Ishikawa (cell line): ENCODE results near the gene SKP1.

ENCODE experiments used
- CEBPB ChIP-seq: IDR thresholded peaks from 2 replicates; pipeline ENCODE4 v1.6.1; 2012
- CREB1 ChIP-seq: IDR thresholded peaks from 2 replicates; pipeline ENCODE4 v1.6.1; 2012; ENCODE audit warnings: low read depth
- EGR1 ChIP-seq: IDR thresholded peaks from 2 replicates; pipeline ENCODE4 v1.6.1; 2012
- EP300 ChIP-seq: IDR thresholded peaks from 2 replicates; pipeline ENCODE4 v1.6.1; 2012; ENCODE audit warnings: borderline replicate concordance
- FOXM1 ChIP-seq: IDR thresholded peaks from 2 replicates; pipeline ENCODE4 v1.6.1; 2012; ENCODE audit warnings: low read depth, borderline replicate concordance
- NFIC ChIP-seq: IDR thresholded peaks from 2 replicates; pipeline ENCODE4 v1.6.1; 2012
- RAD21 ChIP-seq: IDR thresholded peaks from 2 replicates; pipeline ENCODE4 v1.6.1; 2012; ENCODE audit warnings: low read depth
- TAF1 ChIP-seq: IDR thresholded peaks from 2 replicates; pipeline ENCODE4 v1.6.1; 2012; ENCODE audit warnings: low read depth, mild to moderate bottlenecking
- TCF12 ChIP-seq: IDR thresholded peaks from 2 replicates; pipeline ENCODE4 v1.6.1; 2012; ENCODE audit warnings: low read depth
- TEAD4 ChIP-seq: IDR thresholded peaks from 2 replicates; pipeline ENCODE4 v1.6.1; 2012
- USF1 ChIP-seq: IDR thresholded peaks from 2 replicates; pipeline ENCODE4 v1.6.1; 2012
- YY1 ChIP-seq: IDR thresholded peaks from 2 replicates; pipeline ENCODE4 v1.6.1; 2012; ENCODE audit warnings: low read depth
- ZBTB7A ChIP-seq: IDR thresholded peaks from 2 replicates; pipeline ENCODE4 v1.6.1; 2012; ENCODE audit warnings: low read depth
- TF ChIP-seq, protein P1 (sequence below): IDR thresholded peaks from 2 replicates; pipeline ENCODE4 v1.6.1; 2012; ENCODE audit warnings: low read depth, mild to moderate bottlenecking
- TF ChIP-seq, protein P2 (sequence below): IDR thresholded peaks from 2 replicates; pipeline ENCODE4 v1.6.1; 2012

SKP1 gene

DNA sequence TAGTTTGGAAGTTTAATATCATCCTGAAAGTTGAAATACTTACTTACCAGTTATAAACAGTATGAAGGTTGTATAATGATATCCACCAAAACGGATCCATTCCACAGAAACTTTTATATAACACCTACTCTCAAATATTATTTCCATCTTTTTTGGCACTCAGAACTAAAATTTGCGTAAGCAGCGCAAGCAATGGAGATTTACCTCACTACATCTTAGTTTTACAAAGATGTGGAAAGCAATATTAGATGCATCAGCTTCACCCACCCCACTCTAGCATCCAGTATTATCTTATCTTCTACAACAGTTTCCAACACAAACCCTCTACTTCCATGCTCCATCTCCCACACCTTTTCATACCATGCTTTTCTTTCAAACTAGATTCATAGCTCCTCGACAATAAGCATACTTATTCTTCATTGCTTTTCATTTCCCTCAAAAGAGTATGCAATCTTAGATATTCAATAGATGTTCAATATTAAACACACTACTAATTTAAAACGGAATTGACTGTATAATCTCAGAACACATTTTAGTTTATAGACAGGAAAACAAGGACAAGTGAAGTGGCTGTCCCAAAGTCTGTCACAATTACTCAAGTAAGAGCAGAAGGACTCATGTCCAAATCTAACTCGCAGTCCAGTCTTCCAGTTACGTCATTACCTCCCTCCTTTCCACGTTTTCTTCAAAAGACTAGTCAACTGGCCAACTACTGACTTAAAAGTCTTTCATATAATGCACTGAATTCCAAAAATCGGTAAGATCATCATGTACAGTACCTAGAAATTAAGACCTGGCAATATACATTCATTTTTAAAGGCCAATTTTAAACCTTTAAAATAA, 46.9 kb upstream of the SKP1 start:
- TF ChIP-seq CEBPB: no peak
- no peak for TF ChIP-seq TEAD4
- TF ChIP-seq YY1: no peak
- TF ChIP-seq, protein P1, sequence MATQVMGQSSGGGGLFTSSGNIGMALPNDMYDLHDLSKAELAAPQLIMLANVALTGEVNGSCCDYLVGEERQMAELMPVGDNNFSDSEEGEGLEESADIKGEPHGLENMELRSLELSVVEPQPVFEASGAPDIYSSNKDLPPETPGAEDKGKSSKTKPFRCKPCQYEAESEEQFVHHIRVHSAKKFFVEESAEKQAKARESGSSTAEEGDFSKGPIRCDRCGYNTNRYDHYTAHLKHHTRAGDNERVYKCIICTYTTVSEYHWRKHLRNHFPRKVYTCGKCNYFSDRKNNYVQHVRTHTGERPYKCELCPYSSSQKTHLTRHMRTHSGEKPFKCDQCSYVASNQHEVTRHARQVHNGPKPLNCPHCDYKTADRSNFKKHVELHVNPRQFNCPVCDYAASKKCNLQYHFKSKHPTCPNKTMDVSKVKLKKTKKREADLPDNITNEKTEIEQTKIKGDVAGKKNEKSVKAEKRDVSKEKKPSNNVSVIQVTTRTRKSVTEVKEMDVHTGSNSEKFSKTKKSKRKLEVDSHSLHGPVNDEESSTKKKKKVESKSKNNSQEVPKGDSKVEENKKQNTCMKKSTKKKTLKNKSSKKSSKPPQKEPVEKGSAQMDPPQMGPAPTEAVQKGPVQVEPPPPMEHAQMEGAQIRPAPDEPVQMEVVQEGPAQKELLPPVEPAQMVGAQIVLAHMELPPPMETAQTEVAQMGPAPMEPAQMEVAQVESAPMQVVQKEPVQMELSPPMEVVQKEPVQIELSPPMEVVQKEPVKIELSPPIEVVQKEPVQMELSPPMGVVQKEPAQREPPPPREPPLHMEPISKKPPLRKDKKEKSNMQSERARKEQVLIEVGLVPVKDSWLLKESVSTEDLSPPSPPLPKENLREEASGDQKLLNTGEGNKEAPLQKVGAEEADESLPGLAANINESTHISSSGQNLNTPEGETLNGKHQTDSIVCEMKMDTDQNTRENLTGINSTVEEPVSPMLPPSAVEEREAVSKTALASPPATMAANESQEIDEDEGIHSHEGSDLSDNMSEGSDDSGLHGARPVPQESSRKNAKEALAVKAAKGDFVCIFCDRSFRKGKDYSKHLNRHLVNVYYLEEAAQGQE: no peak
- no peak for TF ChIP-seq RAD21
- no peak for TF ChIP-seq USF1
- TF ChIP-seq, protein P2, sequence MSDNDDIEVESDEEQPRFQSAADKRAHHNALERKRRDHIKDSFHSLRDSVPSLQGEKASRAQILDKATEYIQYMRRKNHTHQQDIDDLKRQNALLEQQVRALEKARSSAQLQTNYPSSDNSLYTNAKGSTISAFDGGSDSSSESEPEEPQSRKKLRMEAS: no peak
- TF ChIP-seq CREB1: no peak
- no peak for TF ChIP-seq EGR1
- no peak for TF ChIP-seq EP300
- TF ChIP-seq TAF1: no peak
- no peak for TF ChIP-seq NFIC
- TF ChIP-seq ZBTB7A: no peak
- TF ChIP-seq TCF12: no peak

DNA sequence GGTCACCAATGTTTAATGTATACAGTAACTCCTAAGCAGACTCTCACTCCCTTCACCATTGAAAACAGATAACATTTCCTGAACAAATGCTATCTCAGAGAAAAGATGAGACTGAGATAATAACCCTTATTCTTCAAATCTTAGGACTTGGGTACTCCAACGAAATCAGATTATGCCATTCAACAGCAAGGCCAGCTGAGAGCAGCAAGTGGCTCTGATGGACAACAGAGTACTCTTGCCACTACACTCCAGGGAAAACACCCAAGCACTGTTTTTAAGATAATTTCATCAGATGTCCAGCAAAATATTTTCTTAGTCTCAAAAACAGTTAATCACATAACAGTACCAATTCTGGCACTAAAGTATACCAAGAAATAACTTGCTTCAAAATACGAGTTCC, 39.0 kb upstream of the SKP1 start:
- TF ChIP-seq CEBPB (no peak), USF1 (no peak), EGR1 (no peak), TAF1 (no peak), YY1 (no peak), CREB1 (no peak), TCF12 (no peak), ZBTB7A (no peak), RAD21 (no peak)

DNA sequence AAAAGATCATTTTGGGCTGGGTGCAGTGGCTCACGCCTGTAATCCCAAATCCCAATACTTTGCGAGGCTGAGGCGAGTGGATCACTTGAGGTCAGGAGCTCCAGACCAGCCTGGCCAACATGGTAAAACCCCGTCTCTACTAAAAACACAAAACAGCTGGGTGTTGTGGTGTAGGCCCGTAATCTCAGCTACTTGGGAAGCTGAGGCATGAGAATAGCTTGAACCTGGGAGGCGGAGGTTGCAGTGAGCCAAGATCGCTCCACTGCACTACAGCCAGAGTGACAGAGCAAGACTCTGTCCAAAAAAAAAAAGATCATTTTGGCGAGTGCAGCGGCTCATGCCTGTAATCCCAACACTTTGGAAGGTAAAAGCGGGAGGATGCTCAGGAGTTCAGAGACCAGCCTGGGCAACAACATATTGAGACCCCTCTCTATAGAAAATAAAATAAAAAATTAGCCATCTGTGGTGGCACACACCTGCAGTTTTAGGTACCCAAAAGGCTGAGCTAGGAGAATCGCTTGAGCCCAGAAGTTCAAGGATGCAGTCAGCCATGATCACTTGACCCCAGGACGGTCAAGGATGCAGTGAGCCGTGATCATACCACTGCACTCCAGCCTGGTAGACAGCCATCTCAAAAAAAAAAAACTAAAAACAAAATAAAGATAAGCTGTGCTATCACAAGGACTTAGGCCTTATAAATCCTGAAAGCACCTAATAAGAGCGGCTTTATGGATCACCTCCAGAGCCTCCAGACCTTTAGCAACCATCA, 32.9 kb upstream of the SKP1 start:
- TF ChIP-seq FOXM1 (no peak), CEBPB (no peak), TAF1 (no peak), RAD21 (no peak), CREB1 (no peak), TEAD4 (no peak), USF1 (no peak), ZBTB7A (no peak), EGR1 (no peak), EP300 (no peak), TCF12 (no peak), NFIC (no peak), YY1 (no peak)
- TF ChIP-seq, protein P1: no peak
- TF ChIP-seq, protein P2: no peak

- TF ChIP-seq, protein P1: no peak
- TF ChIP-seq TEAD4 (no peak), EP300 (no peak), CEBPB (no peak), ZBTB7A (no peak), EGR1 (no peak), NFIC (no peak), TAF1 (no peak), USF1 (no peak)
Observed at GRCh38 chr5:134207696-134208095, 30.9 kb upstream of the SKP1 start.
